Endothelial cell (in vitro differentiated cells): Measurements from ENCODE around the gene CREB5. TPM values are rescaled to one million over a fixed set of nuclear protein-coding genes. Genes with fewer than 3 reads are reported as not detected.
"Not testable (repeated sequence)": the region's sequence is repeated elsewhere in the genome, so short reads cannot be mapped to it uniquely, and the experiment has no call there.

Source experiments
- DNase-seq: peaks from one replicate; pipeline ENCODE4 v3.0.0; 2021; ENCODE audit warnings: low spot score
- H3K27ac Mint-ChIP-seq: one replicate; pipeline ENCODE4 v1.8.0; 2021; ENCODE audit warnings: mixed read lengths, inconsistent platforms; ENCODE audit not compliant: unreplicated experiment
- H3K27me3 Mint-ChIP-seq: one replicate; pipeline ENCODE4 v1.8.0; 2021; ENCODE audit warnings: mild to moderate bottlenecking, moderate library complexity, mixed read lengths, inconsistent platforms; ENCODE audit not compliant: unreplicated experiment
- H3K36me3 Mint-ChIP-seq: one replicate; pipeline ENCODE4 v1.8.0; 2021; ENCODE audit warnings: mild to moderate bottlenecking, low read depth, mixed read lengths, inconsistent platforms; ENCODE audit not compliant: unreplicated experiment
- H3K4me1 Mint-ChIP-seq: one replicate; pipeline ENCODE4 v1.8.0; 2021; ENCODE audit warnings: mild to moderate bottlenecking, mixed read lengths, inconsistent platforms; ENCODE audit not compliant: unreplicated experiment
- H3K4me3 Mint-ChIP-seq: one replicate; pipeline ENCODE4 v1.8.0; 2021; ENCODE audit warnings: mild to moderate bottlenecking, mixed read lengths, inconsistent platforms; ENCODE audit not compliant: unreplicated experiment
- H3K9me3 Mint-ChIP-seq: one replicate; pipeline ENCODE4 v1.8.0; 2021; ENCODE audit warnings: mixed read lengths, inconsistent platforms; ENCODE audit not compliant: unreplicated experiment
- total RNA-seq: library from RNA; stranded (reverse); fragmentation: NEBNext Ultra II Directional; extraction: Animal tissue kit (Norgen Biotek cat#: 25700); gene quantifications from one replicate; pipeline ENCODE4 v1.2.1, GENCODE V29; 2021; ENCODE audit not compliant: unreplicated experiment
- TF ChIP-seq, protein P1 (sequence below): fragments of 200-600 bp; sonication (generic); IDR thresholded peaks from one replicate; pipeline ENCODE4 v1.5.0; 2021; ENCODE audit warnings: antibody characterized with exemption; ENCODE audit not compliant: unreplicated experiment

The CREB5 gene
- total RNA-seq, 1 donor from 2014 or later, result 5.6 TPM

DNA sequence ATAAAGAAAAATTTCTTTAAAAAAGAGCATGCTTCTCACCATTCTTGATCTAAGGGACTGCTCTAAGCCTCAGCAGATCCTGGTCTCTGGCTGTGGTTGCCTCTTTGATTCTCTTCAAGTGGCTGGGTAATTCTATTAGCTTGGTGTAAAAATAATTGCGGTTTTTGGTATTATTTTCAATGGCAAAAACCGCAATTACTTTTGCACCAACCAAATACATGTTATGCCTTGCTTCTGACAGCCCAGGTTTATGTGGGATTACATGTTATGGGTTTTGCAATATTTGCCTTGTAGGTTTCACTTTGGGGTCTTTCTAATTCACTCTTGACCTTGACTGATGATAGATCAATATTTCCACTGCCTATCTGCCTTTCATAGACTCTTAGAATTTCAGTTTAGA, 20.0 kb upstream of the CREB5 start:
- peaks cover 1% of the 10 kb centered on the region for H3K27me3 Mint-ChIP-seq
- H3K36me3 Mint-ChIP-seq, result no peaks in the 10 kb centered on the region
- no peak overlapping the region for H3K4me3 Mint-ChIP-seq
- H3K4me1 Mint-ChIP-seq, result peaks cover 7% of the 10 kb centered on the region
- TF ChIP-seq, protein P1, sequence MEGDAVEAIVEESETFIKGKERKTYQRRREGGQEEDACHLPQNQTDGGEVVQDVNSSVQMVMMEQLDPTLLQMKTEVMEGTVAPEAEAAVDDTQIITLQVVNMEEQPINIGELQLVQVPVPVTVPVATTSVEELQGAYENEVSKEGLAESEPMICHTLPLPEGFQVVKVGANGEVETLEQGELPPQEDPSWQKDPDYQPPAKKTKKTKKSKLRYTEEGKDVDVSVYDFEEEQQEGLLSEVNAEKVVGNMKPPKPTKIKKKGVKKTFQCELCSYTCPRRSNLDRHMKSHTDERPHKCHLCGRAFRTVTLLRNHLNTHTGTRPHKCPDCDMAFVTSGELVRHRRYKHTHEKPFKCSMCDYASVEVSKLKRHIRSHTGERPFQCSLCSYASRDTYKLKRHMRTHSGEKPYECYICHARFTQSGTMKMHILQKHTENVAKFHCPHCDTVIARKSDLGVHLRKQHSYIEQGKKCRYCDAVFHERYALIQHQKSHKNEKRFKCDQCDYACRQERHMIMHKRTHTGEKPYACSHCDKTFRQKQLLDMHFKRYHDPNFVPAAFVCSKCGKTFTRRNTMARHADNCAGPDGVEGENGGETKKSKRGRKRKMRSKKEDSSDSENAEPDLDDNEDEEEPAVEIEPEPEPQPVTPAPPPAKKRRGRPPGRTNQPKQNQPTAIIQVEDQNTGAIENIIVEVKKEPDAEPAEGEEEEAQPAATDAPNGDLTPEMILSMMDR, result no peak
- DNase-seq, result no peak
- no peaks in the 10 kb centered on the region for H3K9me3 Mint-ChIP-seq
- H3K27ac Mint-ChIP-seq, result no peak overlapping the region

DNA sequence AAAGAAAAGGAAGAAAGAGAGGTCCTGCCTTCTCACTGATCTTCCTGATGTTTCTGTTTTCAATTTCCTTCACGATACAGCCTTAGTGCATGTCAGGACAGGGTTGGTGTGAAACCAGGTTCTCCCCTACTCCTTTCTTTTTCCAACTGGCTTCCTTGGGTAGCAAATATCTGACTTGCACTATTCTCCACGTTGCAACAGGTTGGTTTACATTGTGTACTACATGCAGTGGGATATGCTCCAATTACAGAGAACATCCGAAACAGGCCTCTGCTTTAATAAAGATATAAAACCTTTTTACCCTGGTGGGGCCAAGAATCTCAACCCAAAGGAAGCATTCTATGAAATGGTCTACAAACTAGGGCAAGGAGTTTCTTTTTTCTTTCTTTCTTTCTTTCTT, 16.9 kb upstream of the CREB5 start:
- TF ChIP-seq, protein P1, result no peak
- H3K4me1 Mint-ChIP-seq, result peaks cover 5% of the 10 kb centered on the region
- H3K36me3 Mint-ChIP-seq, result no peaks in the 10 kb centered on the region
- H3K4me3 Mint-ChIP-seq, result no peak overlapping the region
- no peaks in the 10 kb centered on the region for H3K9me3 Mint-ChIP-seq
- no peak for DNase-seq
- H3K27ac Mint-ChIP-seq, result no peak overlapping the region
- H3K27me3 Mint-ChIP-seq, result peaks cover 1% of the 10 kb centered on the region

DNA sequence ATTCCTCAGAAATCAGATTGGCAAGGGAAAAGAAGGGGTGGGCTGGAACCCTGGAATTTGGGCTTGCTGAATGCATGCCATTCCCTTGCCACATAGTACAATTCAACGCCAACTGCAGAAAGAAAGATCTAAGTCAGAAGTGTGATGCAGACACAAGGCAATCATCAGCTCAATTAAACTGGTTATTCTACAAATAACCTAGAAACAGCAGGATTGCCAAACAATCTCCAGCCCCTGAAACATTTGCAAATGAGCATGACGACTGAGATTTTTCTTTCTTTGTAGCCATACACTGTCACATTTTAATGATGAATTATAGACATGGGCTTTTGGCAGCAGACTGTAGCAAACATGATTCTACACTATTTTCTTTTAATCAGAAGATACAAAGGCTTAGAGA, 16.5 kb upstream of the CREB5 start:
- TF ChIP-seq, protein P1, result no peak
- Mint-ChIP-seq H3K27ac (no peak overlapping the region), H3K4me1 (peaks cover 5% of the 10 kb centered on the region), H3K9me3 (no peaks in the 10 kb centered on the region), H3K36me3 (no peaks in the 10 kb centered on the region), H3K27me3 (peaks cover 1% of the 10 kb centered on the region), H3K4me3 (no peak overlapping the region)
- DNase-seq, result no peak

DNA sequence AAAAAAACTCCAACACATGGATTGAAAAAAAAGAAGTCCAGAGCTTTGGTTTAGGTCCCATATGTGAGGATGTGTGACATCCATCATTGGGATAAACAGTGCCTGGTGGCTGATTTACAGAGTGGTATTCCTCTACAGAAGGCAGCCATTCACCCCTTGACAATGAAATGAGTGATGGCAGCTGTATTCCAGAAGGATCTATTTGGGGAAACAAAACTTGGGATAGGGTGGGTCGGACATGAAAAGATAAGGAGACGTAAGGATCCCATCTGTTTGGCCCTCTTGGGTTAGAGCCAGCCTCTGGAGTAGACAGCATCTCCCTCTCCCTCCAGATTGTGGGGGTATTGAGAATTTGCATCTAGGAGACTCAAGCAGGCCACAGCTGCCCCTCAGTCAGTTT, 15.2 kb upstream of the CREB5 start:
- TF ChIP-seq, protein P1, result no peak
- Mint-ChIP-seq H3K9me3 (no peaks in the 10 kb centered on the region), H3K4me1 (peaks cover 5% of the 10 kb centered on the region), H3K36me3 (no peaks in the 10 kb centered on the region), H3K27ac (no peak overlapping the region), H3K4me3 (no peak overlapping the region), H3K27me3 (no peaks in the 10 kb centered on the region)
- no peak for DNase-seq

DNA sequence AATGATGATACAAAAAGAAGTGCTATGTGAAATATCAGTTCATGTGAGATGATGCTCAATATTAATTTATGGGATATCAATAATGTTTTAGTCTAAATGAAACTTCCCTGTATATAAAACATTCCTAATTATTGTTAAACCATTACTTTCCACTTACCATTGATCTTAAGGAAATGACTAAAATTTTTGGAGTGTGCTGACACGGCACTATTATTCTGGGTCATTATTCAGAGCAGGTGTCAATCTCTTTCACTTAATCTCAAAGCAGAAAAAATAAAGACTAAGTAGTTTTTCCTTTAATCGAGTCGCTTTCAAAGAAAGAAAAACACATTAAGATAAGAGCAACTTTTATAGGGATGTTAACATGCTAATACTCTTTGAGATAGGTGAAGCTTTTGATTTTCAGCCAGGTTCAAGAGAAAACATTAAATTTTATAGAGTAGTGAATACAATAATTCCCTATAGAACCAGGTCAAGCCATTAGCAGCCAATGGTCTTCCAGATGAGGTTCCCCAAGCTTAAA, 11.4 kb upstream of the CREB5 start:
- TF ChIP-seq, protein P1, result no peak
- no peaks in the 10 kb centered on the region for H3K4me1 Mint-ChIP-seq

DNA sequence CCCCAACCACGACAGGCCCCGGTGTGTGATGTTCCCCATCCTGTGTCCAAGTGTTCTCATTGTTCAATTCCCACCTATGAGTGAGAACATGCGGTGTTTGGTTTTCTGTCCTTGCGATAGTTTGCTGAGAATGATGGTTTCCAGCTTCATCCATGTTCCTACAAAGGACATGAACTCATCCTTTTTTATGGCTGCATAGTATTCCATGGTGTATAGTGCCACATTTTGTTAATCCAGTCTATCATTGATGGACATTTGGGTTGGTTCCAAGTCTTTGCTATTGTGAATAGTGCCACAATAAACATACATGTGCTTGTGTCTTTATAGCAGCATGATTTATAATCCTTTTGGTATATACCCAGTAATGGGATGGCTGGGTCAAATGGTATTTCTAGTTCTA, 10.8 kb upstream of the CREB5 start:
- not testable (repeated sequence) for DNase-seq, H3K9me3 Mint-ChIP-seq, H3K36me3 Mint-ChIP-seq, H3K4me1 Mint-ChIP-seq, H3K27me3 Mint-ChIP-seq, H3K27ac Mint-ChIP-seq, H3K4me3 Mint-ChIP-seq

More for the DNA sequence above, 11.4 kb upstream of the CREB5 start:
- Mint-ChIP-seq H3K27me3 (no peaks in the 10 kb centered on the region), H3K9me3 (no peaks in the 10 kb centered on the region), H3K36me3 (no peaks in the 10 kb centered on the region), H3K27ac (no peak overlapping the region), H3K4me3 (no peak overlapping the region)
- no peak for DNase-seq
